Panc1 (cell line): ENCODE data around the gene PLIN4. TPM values are rescaled to one million over a fixed set of nuclear protein-coding genes. Genes with fewer than 3 reads are reported as not detected.

Experiments used
- ATAC-seq: fragments of 200-7000 bp; cut with Tn5 transposase; 2 replicates; pipeline ENCODE4 v1.9.1; 2020; ENCODE audit warnings: mild to moderate bottlenecking, moderate library complexity
- BruUV-seq: library from RNA; stranded (reverse); fragments of 400-500 nt; replicated peaks from 2 replicates; lab custom pipeline; 2021; lab: Mats Ljungman, UMichigan
- CTCF ChIA-PET: fragments of 300-600 bp; sonication (Branson Sonifier 250); formaldehyde crosslinking; loops from one replicate; lab custom pipeline; 2022; ENCODE audit warnings: antibody characterized with exemption; lab: Charles Lee
- POLR2A ChIA-PET: fragments of 300-600 bp; sonication (Branson Sonifier 250); formaldehyde crosslinking; loops from one replicate; lab custom pipeline; 2022; ENCODE audit warnings: antibody characterized with exemption; lab: Charles Lee
- DNase-seq: peaks from one replicate; pipeline ENCODE4 v3.0.0-alpha.2; 2010; ENCODE audit warnings: low read depth, low spot score
- H3K27ac ChIP-seq: 2 replicates; pipeline ENCODE4 v1.5.1; 2011; ENCODE audit warnings: mild to moderate bottlenecking, low read length, inconsistent platforms
- H3K27me3 ChIP-seq: fragments of 200-500 bp; sonication (Bioruptor generic); 2 replicates; pipeline ENCODE4 v1.6.0; 2014; ENCODE audit warnings: low read length, inconsistent platforms; ENCODE audit not compliant: control insufficient read depth, insufficient read depth
- H3K36me3 ChIP-seq: fragments of 200-500 bp; sonication (Bioruptor generic); 2 replicates; pipeline ENCODE4 v1.5.1; 2014; ENCODE audit warnings: inconsistent platforms, mild to moderate bottlenecking, low read length, moderate library complexity; ENCODE audit not compliant: control insufficient read depth, insufficient read depth
- H3K4me1 ChIP-seq: 2 replicates; pipeline ENCODE4 v1.5.1; 2011; ENCODE audit warnings: inconsistent platforms, mild to moderate bottlenecking, low read length, moderate library complexity; ENCODE audit not compliant: control insufficient read depth, insufficient read depth
- H3K4me3 ChIP-seq, 2 experiments: 2 replicates each; pipeline ENCODE4 v1.5.1; 2011 to 2012; ENCODE audit warnings: low read depth in 2 of 2, low read length in 2 of 2, mild to moderate bottlenecking in 2 of 2, inconsistent platforms in 1 of 2, moderate library complexity in 1 of 2
- H3K9me3 ChIP-seq: fragments of 200-500 bp; sonication (Bioruptor generic); 2 replicates; pipeline ENCODE4 v1.5.1; 2014; ENCODE audit warnings: low read depth, mild to moderate bottlenecking, inconsistent platforms, low read length, moderate library complexity; ENCODE audit not compliant: control insufficient read depth, insufficient read depth
- CTCF ChIP-seq: fragments of 450-650 bp; IDR thresholded peaks from 2 replicates; pipeline ENCODE4 v1.5.1; 2017; ENCODE audit warnings: mild to moderate bottlenecking
- POLR2AphosphoS5 ChIP-seq: IDR thresholded peaks from 2 replicates; pipeline ENCODE4 v1.6.1; 2012; ENCODE audit warnings: mild to moderate bottlenecking, low read depth, low read length, moderate library complexity
- SIN3A ChIP-seq: IDR thresholded peaks from 2 replicates; pipeline ENCODE4 v1.6.1; 2012; ENCODE audit warnings: low read depth, mild to moderate bottlenecking, low read length, moderate library complexity, borderline replicate concordance; ENCODE audit not compliant: insufficient read depth
- TCF7L2 ChIP-seq: IDR thresholded peaks from 2 replicates; pipeline ENCODE4 v1.6.1; 2011; ENCODE audit warnings: mild to moderate bottlenecking, low read depth, low read length, inconsistent platforms
- in situ Hi-C: cut with HindIII; loops from 2 replicates; pipeline ENCODE4 v1.10.0; 2016; ENCODE audit warnings: low sequenced_read_pairs, low pct_unique_long_range_greater_than_20kb
- intact Hi-C: fragments of 100-400 bp; cut with micrococcal nuclease; formaldehyde crosslinking; loops from one replicate; pipeline ENCODE4 v1.10.0; 2022; ENCODE audit not compliant: unreplicated experiment
- total RNA-seq: library from RNA; stranded (reverse); gene quantifications from one replicate; pipeline ENCODE4 v1.2.1, GENCODE V29; 2021; ENCODE audit not compliant: unreplicated experiment
- TF ChIP-seq, protein P1 (sequence below), 2 experiments: IDR thresholded peaks; 2 replicates each; pipeline ENCODE4 v1.6.1; 2011 to 2012; ENCODE audit warnings: low read depth in 2 of 2, control low read depth in 1 of 2, low read length in 1 of 2, mild to moderate bottlenecking in 1 of 2, moderate library complexity in 1 of 2; ENCODE audit not compliant: insufficient read depth in 1 of 2

Gene PLIN4
- total RNA-seq, 1 experiment from 2014 or later = 10.2 TPM

DNA sequence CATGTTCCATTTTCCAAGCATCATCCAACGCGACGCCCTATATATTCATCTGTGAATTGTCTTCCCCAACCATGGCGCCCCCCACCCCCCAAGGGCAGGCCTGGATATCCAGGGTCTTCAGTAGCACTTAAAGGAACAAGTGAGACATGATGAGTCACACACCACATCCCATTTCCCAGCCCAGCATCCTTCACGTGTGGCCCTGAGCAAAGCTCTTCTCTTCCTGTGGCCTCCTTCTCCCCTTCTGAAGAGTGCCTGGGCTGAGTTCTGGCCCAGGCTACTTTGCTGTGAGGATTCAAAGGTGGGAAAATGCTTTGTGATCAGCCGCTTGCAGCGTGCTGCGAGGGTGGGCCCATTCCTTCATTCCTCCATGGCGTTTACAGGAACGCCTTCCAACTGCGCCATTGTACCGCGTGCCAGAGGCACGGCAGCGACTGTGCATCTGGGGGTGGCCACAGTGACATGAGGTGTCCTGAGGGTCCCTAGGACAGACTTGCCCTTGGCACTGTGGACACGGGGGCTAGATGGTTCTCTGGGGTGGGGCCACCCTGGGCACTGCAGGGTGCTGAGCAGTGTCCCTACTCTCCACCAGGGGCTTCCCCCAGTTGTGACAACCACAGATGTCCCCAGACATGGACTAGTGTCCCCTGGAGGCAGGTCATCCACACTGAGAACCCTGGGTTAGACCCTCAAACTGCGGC is 11.7 kb downstream of the PLIN4 start:
- Histone ChIP-seq H3K9me3 (no peaks in the 10 kb centered on the region), H3K4me1 (no peaks in the 10 kb centered on the region), H3K27ac (no peak overlapping the region), H3K4me3 (no peak overlapping the region), H3K36me3 (no peaks in the 10 kb centered on the region), H3K27me3 (no peaks in the 10 kb centered on the region)
- DNase-seq (no peak), ATAC-seq (no peak)
- TF ChIP-seq POLR2AphosphoS5 (no peak), CTCF (no peak), TCF7L2 (no peak), SIN3A (no peak)
- TF ChIP-seq, protein P1, sequence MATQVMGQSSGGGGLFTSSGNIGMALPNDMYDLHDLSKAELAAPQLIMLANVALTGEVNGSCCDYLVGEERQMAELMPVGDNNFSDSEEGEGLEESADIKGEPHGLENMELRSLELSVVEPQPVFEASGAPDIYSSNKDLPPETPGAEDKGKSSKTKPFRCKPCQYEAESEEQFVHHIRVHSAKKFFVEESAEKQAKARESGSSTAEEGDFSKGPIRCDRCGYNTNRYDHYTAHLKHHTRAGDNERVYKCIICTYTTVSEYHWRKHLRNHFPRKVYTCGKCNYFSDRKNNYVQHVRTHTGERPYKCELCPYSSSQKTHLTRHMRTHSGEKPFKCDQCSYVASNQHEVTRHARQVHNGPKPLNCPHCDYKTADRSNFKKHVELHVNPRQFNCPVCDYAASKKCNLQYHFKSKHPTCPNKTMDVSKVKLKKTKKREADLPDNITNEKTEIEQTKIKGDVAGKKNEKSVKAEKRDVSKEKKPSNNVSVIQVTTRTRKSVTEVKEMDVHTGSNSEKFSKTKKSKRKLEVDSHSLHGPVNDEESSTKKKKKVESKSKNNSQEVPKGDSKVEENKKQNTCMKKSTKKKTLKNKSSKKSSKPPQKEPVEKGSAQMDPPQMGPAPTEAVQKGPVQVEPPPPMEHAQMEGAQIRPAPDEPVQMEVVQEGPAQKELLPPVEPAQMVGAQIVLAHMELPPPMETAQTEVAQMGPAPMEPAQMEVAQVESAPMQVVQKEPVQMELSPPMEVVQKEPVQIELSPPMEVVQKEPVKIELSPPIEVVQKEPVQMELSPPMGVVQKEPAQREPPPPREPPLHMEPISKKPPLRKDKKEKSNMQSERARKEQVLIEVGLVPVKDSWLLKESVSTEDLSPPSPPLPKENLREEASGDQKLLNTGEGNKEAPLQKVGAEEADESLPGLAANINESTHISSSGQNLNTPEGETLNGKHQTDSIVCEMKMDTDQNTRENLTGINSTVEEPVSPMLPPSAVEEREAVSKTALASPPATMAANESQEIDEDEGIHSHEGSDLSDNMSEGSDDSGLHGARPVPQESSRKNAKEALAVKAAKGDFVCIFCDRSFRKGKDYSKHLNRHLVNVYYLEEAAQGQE (IDR thresholded peaks at IDR 0.05; ENCODE audit: insufficient read depth in 1 of 2, low read depth in 2 of 2, low read length in 1 of 2) = no peak
- in situ Hi-C loops = no loop called here
- BruUV-seq = no TSS peak
- POLR2A ChIA-PET = no interaction called here
- CTCF ChIA-PET = no interaction called here
- intact Hi-C loops = no loop called here

- POLR2A ChIA-PET = no interaction called here
- BruUV-seq = no TSS peak
- CTCF ChIA-PET = no interaction called here
Measured at GRCh38 chr19:4505570-4506448, 12.5 kb downstream of the PLIN4 start.

More at GRCh38 chr19:4505570-4506448, 12.5 kb downstream of the PLIN4 start:
- ATAC-seq = no peak
- Histone ChIP-seq H3K4me1 (no peaks in the 10 kb centered on the region), H3K4me3 (no peak overlapping the region), H3K27me3 (no peaks in the 10 kb centered on the region), H3K9me3 (no peaks in the 10 kb centered on the region), H3K27ac (no peak overlapping the region), H3K36me3 (no peaks in the 10 kb centered on the region)
- intact Hi-C loops (no loop called here), in situ Hi-C loops (no loop called here)
- TF ChIP-seq TCF7L2 (no peak), CTCF (no peak), SIN3A (no peak), POLR2AphosphoS5 (no peak)
- TF ChIP-seq, protein P1 (IDR thresholded peaks at IDR 0.05; ENCODE audit: insufficient read depth in 1 of 2, low read depth in 2 of 2, low read length in 1 of 2) = no peak
- no peak for DNase-seq
